GM12891 (cell line): ENCODE measurements around the gene TPSAB1. TPM values are rescaled to one million over a fixed set of nuclear protein-coding genes. Genes with fewer than 3 reads are reported as not detected.
"Not testable (repeated sequence)": the region's sequence is repeated elsewhere in the genome, so short reads cannot be mapped to it uniquely, and the experiment has no call there.

Experiments
- DNase-seq: peaks from one replicate; pipeline ENCODE4 v3.0.0; 2011; ENCODE audit warnings: low spot score; ENCODE audit not compliant: insufficient read length
- FAIRE-seq: peaks from 2 replicates; lab custom pipeline; 2011; peaks lifted over from hg19 to GRCh38; lab: Jason Lieb, UNC
- PAX5 ChIP-seq: IDR thresholded peaks from 2 replicates; pipeline ENCODE4 v1.6.1; 2011; ENCODE audit warnings: low read length, moderate library complexity, mild to moderate bottlenecking; ENCODE audit not compliant: insufficient read depth, severe bottlenecking
- POLR2A ChIP-seq: IDR thresholded peaks from 2 replicates; pipeline ENCODE4 v1.6.1; 2011; ENCODE audit warnings: low read depth, low read length, control low read depth
- POLR2AphosphoS5 ChIP-seq: IDR thresholded peaks from 2 replicates; pipeline ENCODE4 v1.6.1; 2011; ENCODE audit warnings: low read depth, low read length, control low read depth
- POU2F2 ChIP-seq: IDR thresholded peaks from 2 replicates; pipeline ENCODE4 v1.6.1; 2011; ENCODE audit warnings: low read depth, mild to moderate bottlenecking, control low read depth, low read length, moderate library complexity
- SPI1 ChIP-seq: IDR thresholded peaks from 2 replicates; pipeline ENCODE4 v1.6.1; 2011; ENCODE audit warnings: low read depth, low read length, control low read depth
- TAF1 ChIP-seq: IDR thresholded peaks from 2 replicates; pipeline ENCODE4 v1.6.1; 2011; ENCODE audit warnings: low read depth, low read length, control low read depth
- polyA plus RNA-seq: library from polyadenylated mRNA; unstranded; fragments of >200 nt; gene quantifications from one replicate; pipeline ENCODE4 v1.2.1, GENCODE V29; 2012; ENCODE audit warnings: low read depth, missing spikeins, inconsistent platforms; ENCODE audit not compliant: missing spikeins

The TPSAB1 gene
- polyA plus RNA-seq, result not detected

- not testable (repeated sequence) for DNase-seq, FAIRE-seq
Observed at GRCh38 chr16:1240436-1240835, at the start of gene TPSAB1. Gene TPSAB1, plus strand, starts transcription at chr16:1240705. Its CDS starts 234 bp downstream, at chr16:1240939.

DNA sequence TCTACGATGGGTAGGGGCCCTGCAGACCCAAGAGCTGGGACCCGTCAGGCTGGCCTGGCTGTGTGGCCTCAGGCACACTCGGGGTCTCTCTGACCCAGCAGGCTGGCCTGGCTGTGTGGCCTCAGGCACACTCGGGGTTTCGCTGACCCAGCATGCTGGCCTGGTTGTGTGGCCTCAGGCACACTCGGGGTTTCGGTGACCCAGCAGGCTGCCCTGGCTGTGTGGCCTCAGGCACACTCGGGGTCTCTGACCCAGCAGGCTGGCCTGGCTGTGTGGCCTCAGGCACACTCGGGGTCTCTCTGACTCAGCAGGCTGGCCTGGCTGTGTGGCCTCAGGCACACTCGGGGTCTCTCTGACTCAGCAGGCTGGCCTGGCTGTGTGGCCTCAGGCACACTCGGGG lies 49.7 kb upstream of the TPSAB1 start:
- FAIRE-seq, DNase-seq: not testable (repeated sequence)

DNA sequence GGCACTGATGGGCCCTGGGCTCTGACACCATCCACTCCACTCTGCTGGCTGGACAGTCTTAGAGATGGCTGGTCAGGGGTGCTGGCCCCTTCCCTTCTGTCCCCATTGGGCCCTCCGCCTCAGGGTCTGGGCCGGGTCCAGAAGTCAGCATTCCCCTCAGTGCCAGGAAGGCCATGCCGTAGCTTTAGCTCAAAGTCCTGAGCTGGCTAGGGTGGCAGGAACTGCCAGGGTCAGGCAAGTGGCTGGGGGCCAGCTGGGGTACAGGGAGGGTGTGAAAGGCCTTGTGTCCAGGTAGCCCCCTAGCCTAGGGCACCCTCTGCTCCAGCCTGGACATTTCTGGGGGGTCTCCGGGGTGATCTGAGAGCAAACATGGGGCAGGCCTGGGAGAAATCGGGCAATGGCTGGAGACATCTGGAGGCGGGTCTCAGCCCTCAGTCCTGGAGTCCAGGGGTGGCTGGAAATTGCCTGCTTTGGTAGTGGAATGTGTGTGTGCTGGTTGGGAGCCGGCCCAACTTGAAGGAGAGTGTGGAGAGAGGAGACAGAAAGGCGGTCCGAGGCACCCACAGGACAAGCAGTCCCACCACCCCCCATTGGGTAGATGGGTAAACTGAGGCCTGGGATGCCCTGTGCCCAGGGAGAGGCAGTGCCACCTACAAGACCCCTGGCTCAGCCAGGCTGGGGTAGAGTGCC lies 48.0 kb upstream of the TPSAB1 start:
- DNase-seq (no peak), FAIRE-seq (no peak)
- TF ChIP-seq PAX5 (no peak), TAF1 (no peak), POLR2AphosphoS5 (no peak), SPI1 (no peak), POLR2A (no peak), POU2F2 (no peak)

DNA sequence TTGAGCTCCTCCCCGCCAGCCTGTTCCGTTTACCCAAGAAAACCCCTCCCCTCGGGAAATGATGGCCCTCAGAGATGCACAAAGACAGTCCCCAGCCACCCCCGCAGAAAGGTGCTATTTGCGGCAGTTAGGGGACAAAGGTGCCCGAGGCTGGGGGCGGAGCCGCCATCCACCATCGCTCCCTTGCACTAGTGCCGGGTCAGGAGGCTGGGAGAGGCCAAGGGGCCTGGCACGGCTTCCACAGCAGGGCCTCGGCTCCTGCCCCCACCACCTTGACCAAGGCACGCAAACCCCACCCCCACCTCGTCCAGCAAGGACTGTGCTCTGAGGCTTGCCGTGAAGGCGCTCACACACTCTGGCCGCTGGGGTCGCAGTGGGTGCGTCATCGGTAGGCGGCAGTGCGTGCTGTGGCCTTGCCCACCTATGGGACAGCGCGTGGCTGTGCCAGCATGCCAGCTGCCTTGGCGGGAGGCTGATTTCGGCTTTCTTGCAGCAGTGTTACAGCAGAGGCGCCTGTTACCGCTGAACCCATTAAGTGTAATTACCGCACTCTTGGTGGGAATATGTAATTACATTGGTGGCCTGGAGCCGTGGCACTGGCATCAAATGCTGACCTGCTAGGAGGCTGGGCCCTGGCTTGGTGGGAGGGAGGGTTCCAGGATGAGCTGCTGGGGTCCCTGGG lies 47.2 kb upstream of the TPSAB1 start:
- DNase-seq (no peak), FAIRE-seq (no peak)
- no peak for TF ChIP-seq PAX5
- no peak for TF ChIP-seq POU2F2
- no peak for TF ChIP-seq POLR2A
- no peak for TF ChIP-seq SPI1
- TF ChIP-seq POLR2AphosphoS5, result no peak
- TF ChIP-seq TAF1, result no peak

- no peak for DNase-seq
- FAIRE-seq, result no peak
- TF ChIP-seq SPI1, result no peak
- no peak for TF ChIP-seq POU2F2
- TF ChIP-seq TAF1, result no peak
- TF ChIP-seq PAX5, result no peak
- no peak for TF ChIP-seq POLR2A
- no peak for TF ChIP-seq POLR2AphosphoS5
Observed at GRCh38 chr16:1193825-1194581, 46.5 kb upstream of the TPSAB1 start.

- DNase-seq (peak; percentile 64), FAIRE-seq (no peak)
- no peak for TF ChIP-seq PAX5
- TF ChIP-seq TAF1, result no peak
- no peak for TF ChIP-seq POLR2AphosphoS5
- no peak for TF ChIP-seq POU2F2
- no peak for TF ChIP-seq SPI1
- no peak for TF ChIP-seq POLR2A
Observed at GRCh38 chr16:1194665-1195392, 45.7 kb upstream of the TPSAB1 start.

- FAIRE-seq, result no peak
- no peak for DNase-seq
- no peak for TF ChIP-seq SPI1
- no peak for TF ChIP-seq POLR2AphosphoS5
- no peak for TF ChIP-seq POU2F2
- no peak for TF ChIP-seq PAX5
- no peak for TF ChIP-seq POLR2A
- no peak for TF ChIP-seq TAF1
Observed at GRCh38 chr16:1195393-1195666, 45.2 kb upstream of the TPSAB1 start.

DNA sequence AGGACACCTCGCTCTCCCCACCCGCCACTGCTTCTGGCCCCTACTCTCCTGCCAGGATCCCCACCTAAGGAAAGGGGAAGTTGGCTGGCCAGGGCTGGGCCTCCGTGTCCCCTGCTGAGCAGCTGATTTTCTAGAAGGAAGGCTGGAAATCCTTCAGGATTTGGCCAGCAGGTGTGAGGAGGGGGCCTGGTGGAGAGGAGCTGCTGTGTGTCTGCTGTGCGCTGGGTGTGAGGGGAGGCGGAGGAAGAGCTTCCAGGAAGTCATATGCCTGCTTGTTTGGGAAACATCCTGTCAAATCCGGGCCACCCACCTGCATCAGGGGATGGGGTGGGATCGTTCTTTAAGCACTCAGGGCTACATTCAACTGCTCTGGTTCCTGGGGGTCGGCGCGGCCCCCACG lies 44.0 kb upstream of the TPSAB1 start:
- FAIRE-seq (no peak), DNase-seq (no peak)
- no peak for TF ChIP-seq SPI1
- TF ChIP-seq POU2F2, result no peak
- no peak for TF ChIP-seq POLR2AphosphoS5
- TF ChIP-seq PAX5, result no peak
- TF ChIP-seq TAF1, result no peak
- no peak for TF ChIP-seq POLR2A

GRCh38 chr16:1197237-1197866 lies 43.2 kb upstream of the TPSAB1 start:
- no peak for TF ChIP-seq SPI1
- TF ChIP-seq POU2F2, result no peak
- TF ChIP-seq TAF1, result no peak
- no peak for TF ChIP-seq POLR2AphosphoS5
- TF ChIP-seq POLR2A, result no peak
- TF ChIP-seq PAX5, result no peak
- DNase-seq, result no peak
- no peak for FAIRE-seq

GRCh38 chr16:1198194-1198593 lies 42.3 kb upstream of the TPSAB1 start:
- FAIRE-seq, result no peak

GRCh38 chr16:1198671-1199346 lies 41.7 kb upstream of the TPSAB1 start:
- peak; percentile 75 for FAIRE-seq
- DNase-seq, result not testable (repeated sequence)

More at GRCh38 chr16:1198194-1198593, 42.3 kb upstream of the TPSAB1 start:
- TF ChIP-seq TAF1, result no peak
- TF ChIP-seq POLR2AphosphoS5, result no peak
- no peak for TF ChIP-seq POU2F2
- TF ChIP-seq PAX5, result no peak
- TF ChIP-seq POLR2A, result no peak
- no peak for TF ChIP-seq SPI1
- no peak for DNase-seq
